GM10847 (cell line): Measurements from ENCODE around the gene ADARB2.

Experiments used
- POLR2A ChIP-seq: IDR thresholded peaks from 2 replicates; pipeline ENCODE4 v1.6.1; 2011; ENCODE audit not compliant: insufficient read length; ENCODE audit errors: extremely low read depth

ADARB2 gene

DNA sequence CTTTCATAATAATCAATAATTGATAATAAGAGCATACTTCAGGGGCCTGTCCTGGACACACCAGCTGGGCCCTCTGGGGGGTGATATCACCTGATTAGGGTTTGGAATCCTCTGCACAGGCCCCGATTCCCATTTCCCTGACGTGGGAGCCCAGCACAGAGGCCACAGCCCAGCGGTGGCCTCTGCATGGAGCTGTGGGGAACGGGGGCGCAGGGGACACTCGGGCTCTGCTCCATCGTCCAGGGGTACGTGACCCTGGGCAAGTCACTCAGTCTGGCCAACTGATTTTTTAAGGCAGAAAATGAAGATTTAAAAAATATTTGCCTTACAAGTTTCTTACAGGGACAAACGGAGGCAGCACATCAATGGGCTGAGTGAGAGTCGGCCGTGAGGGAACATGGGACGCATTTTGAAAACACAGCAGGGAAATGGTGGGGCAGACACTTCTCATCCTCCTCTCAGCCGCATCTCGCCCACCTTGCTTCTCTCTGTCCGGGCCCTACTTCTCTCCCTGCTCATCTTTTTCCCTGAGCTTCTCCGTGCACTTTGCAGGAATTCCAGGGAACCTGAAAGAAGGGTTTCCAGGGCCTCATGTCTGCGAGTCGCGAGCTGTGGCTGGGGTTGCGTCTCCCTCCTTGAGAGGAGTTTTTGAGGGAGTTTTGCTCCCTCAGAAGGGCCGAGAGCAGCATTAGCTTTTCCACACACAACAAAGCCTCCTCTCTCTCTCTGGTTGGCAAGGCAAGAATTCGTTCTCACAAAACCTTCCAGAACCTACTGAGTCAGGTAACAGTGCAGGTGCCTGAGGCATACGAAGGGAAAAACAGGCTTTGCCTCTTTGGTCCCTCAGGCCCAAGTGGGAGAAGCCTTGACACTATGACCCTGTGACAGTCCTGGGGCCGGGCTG lies 369.1 kb downstream of the ADARB2 start:
- no peak for TF ChIP-seq POLR2A

DNA sequence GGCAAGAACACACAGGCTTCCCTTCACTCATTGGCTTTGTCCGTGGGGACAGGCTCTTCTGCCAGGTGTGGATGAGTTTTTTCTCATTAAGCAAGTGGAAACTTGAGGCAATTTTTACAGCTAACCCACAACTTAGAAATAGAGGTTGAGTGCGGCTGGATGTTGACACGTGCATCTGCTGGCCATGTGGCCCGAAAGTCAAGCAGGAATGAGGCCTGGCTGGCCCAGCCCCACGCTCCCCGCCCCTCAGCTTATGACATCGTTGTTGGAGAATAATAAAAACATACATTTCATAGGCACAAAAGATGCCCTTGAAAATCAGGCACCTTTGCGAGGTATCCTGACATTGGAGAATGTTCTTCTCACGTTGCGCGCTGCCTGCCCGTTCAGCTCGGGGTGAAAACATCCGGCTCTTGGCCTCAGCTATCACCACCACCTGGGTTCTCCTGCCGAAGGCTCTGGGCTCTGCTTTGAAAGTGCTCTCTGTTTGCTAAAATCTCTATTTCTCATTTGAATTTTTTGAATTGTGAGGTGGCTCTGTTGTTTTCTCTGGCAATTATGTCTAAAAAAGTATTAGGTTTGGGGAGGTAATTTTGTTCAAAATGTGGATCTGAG lies 370.4 kb downstream of the ADARB2 start:
- no peak for TF ChIP-seq POLR2A

- TF ChIP-seq POLR2A: no peak
Measured at GRCh38 chr10:1366322-1366691, 371.0 kb downstream of the ADARB2 start.

- TF ChIP-seq POLR2A: no peak
Measured at GRCh38 chr10:1365540-1366321, 371.6 kb downstream of the ADARB2 start.

GRCh38 chr10:1364151-1364910 lies 373.0 kb downstream of the ADARB2 start:
- no peak for TF ChIP-seq POLR2A

DNA sequence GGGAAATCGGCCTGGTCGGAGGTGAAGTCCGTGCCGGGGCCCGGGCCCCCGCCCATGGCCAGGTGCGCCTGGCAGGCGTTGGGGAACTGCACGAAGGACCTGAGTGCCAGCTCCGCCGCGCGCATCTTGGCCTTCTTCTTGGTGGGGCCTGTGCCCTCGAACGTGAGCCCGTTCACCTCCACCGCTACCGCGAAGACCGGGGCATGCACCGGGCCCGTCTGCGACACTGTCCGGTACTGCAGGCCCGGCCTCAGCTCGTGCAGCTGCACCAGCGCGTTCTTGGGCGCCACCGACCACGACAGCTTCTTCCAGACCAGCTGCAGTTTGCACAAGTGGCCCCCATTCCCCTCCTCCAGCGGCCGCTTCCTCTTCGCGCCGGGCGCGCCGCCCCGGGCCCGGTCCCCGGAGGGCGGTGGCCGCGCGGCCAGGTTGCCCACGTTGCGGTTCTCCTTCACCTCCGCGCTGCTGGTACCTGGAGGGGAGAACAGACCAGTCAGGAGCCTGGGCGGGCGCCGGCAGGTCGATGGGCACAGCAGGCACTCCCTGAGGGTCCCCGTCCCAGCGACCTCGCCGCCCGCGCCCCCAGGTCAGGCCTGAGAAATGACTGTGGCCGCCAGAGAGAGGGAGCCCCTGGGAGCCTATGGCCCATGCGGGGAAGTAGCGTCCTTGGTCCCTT lies 373.7 kb downstream of the ADARB2 start:
- TF ChIP-seq POLR2A: no peak

DNA sequence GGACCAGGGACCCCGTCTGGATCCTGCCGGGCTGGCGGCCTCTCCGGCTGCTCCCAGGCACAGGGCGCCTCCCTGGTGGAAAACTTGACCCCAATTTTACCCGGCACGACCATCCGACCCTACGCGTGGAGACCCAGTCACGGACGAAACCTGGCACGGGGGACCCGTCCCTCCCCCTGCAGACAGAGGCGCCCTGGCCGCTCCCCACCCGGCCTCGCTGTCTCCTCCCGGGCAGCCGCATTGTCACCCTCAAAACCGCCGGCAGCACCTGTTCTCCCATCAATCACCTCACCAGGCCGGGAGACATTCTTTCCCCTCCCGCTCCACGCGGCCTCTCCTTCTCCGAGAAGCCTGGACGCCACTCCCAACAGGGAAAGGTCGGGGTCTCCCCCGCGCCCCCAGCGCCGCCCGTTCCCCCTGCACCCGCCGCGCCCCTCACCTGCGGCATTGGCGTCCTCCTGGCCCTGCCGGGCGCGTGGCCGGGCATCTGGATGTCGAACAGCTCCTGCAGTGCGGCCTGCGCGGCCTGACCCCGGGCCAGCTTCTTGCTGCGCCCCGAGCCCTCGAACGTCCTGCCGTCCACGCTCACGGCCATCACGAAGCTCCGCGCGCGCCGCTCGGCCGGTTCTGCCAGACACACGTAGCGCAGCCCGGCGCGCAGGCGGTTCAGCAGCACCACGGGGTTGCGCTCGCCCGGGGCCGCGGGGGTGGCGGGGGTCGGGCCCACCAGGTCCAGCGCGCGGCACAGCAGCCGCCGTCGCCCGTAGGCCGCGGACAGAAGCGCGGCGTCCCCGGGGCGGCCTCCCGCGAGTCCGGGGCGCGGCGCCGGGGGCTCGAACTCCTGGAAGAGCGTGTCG lies 374.5 kb downstream of the ADARB2 start:
- TF ChIP-seq POLR2A: no peak

GRCh38 chr10:1361411-1362105 lies 375.8 kb downstream of the ADARB2 start:
- no peak for TF ChIP-seq POLR2A

DNA sequence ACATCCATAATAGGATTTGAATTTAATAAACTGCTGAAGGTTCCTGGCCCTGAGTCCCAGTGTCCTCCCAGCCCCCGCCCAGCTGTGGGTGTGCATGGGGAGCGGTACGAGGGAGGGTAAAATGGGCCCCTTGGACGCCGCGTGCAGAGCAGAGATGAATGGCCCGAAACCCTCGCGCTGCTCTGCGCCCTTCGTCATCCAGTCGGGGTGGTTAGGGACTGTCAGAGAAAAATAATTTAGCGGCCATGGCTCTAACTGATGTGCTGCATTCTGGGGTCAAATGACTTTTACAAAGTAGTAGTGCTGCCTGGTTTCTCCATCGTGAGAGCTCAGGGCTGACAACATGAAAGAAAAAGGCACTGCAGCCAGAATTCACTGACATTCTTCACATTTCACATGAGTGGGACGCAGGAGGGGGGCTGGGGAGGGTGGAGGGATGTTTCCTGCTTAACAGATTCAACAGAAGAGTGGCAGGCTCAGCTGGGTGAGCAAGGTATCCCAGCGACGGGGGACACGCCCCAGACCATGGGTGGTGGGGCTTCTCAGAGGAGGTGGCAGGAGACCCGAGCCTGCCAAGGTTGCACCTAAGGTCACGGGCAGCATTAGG lies 376.7 kb downstream of the ADARB2 start:
- no peak for TF ChIP-seq POLR2A

GRCh38 chr10:1360011-1360557 lies 377.2 kb downstream of the ADARB2 start:
- TF ChIP-seq POLR2A: no peak

- no peak for TF ChIP-seq POLR2A
Measured at GRCh38 chr10:1359626-1359955, 377.7 kb downstream of the ADARB2 start.

DNA sequence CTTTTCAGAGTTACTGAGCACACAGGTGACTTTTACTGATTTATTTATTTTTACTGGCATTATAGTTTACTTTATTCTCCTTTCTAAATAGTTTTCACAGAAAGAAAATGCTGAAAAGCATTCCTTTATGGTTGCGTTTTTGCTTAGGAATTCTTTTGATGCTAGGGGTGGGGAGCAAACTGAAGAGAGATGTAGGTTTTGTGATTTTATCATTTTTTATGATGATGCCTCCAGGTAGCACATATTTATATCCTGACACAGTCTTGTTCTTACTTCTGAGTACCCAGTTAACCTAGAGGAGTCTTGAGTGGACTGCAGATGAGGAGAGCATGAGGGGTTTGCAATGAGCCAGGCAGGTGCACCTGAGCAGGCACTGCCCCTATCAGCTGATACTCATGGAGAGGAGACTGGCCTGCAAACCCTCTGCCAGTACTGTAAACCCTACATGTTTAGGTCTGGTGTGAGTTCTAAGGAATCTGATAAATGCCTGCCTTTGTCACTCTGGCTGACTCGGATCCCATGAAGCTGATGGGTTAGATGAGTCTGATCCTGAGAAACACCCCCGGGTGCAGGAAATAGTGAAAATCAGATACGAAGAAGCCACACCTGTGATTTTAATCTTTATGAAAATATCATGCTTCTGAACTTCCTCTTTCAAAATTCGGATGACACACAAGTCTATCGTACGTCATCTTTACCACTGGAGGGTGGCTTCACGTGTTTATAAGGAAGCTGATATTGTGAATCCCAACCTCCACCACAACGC lies 378.3 kb downstream of the ADARB2 start:
- no peak for TF ChIP-seq POLR2A
